ENCODE measurements around the gene YJU2. TPM values are rescaled to one million over a fixed set of nuclear protein-coding genes. Genes with fewer than 3 reads are reported as not detected.
"Not testable (repeated sequence)": the region's sequence is repeated elsewhere in the genome, so short reads cannot be mapped to it uniquely, and the experiment has no call there.

The YJU2 gene
- total RNA-seq, 1 donor from 2014 or later = 8.3 TPM

DNA sequence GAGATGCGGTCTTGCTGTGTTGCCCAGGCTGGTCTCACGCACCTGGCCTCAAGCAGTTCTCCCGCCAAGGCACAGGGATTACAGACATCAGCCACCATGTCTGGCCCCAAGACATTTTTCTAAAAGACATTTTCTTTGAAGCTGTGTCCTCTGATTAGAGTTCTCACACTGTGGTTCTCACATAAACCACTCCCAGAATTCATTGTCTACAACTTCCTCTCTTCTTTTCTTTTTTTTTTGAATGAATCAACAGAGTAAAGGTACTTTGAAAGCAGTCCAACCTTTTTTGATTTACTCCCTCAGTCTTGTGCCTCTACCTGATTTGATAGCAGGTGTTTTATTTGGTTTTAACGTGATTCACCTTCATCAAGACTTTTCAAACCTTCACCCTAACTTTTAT, 17.9 kb downstream of the YJU2 start:
- ATAC-seq = no peak
- intact Hi-C loops (cut with micrococcal nuclease) = no loop called here
- no peak for DNase-seq

DNA sequence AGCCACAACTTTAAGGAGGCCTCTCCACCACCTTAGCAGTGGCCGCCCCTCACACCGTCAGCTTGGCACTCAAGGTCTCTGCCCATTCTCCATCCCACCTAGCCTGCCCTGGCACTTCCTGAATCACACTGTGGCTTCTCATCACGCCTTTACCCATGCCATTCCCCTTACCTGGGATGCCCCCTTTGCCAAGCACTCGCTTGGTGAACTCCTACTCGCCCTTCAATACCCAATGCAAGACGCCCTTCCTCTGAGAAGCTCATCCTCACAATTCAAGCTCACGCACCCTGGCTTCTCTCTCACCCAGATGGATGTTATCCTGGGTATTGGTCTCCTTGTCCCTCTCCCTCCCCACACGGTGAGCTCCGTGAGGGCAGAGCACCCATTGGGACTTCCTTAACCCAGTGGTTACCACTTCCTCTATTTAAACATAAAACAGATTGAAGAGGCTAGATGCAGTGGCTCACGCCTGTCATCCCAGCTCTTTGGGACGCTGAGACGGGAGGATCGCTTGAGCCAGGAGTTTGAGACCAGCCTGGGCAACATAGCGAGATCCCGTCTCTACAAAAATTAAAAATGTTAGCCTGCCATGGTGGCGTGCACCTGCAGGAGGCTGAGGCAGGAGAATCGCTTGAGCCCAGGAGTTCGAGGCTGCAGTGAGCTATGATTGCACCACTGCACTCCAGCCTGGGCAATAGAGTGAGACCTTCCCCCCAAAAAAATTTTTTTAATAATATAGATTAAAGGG, 19.5 kb downstream of the YJU2 start:
- no peak for DNase-seq
- intact Hi-C loops (cut with micrococcal nuclease) = no loop called here
- ATAC-seq = no peak

DNA sequence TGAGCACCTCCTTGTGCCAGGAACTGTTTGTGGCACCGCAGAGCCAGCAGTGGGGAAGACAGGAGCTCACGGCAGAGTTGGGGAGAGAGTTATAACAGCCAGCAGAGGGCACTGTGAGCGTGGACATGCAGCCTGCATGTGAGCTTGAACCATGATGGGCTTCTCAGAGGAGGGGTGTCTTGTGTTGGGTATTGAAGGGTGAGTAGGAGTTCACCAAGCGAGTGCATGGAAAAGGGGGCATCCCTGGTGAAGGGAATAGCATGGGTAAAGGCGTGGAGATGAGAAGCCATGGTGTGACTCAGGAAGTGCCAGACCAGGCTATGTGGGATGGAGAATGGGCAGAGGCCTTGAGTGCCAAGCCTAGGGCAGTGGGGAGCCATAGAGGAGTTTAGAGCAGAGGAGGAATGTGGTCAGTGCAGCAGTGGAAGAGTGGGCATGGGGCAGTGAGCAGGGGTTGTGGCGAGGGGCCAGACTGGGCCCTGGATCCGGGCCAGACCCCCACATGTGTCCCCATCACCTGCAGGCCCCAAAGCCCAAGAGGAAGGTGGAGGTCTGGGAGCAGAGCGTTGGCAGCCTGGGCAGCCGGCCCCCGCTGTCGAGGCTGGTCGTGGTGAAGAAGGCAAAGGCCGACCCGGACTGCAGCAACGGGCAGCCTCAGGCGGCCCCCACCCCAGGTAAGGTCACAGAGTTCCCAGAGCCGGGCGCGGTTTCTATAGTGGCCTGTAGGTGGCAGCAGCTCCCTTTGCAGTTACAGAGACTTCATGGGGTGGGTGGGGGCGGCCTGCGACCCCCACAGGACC, 20.4 kb downstream of the YJU2 start:
- peak; percentile 68 for DNase-seq
- peak; percentile 73 for ATAC-seq
- intact Hi-C loops (cut with micrococcal nuclease) = no loop called here

DNA sequence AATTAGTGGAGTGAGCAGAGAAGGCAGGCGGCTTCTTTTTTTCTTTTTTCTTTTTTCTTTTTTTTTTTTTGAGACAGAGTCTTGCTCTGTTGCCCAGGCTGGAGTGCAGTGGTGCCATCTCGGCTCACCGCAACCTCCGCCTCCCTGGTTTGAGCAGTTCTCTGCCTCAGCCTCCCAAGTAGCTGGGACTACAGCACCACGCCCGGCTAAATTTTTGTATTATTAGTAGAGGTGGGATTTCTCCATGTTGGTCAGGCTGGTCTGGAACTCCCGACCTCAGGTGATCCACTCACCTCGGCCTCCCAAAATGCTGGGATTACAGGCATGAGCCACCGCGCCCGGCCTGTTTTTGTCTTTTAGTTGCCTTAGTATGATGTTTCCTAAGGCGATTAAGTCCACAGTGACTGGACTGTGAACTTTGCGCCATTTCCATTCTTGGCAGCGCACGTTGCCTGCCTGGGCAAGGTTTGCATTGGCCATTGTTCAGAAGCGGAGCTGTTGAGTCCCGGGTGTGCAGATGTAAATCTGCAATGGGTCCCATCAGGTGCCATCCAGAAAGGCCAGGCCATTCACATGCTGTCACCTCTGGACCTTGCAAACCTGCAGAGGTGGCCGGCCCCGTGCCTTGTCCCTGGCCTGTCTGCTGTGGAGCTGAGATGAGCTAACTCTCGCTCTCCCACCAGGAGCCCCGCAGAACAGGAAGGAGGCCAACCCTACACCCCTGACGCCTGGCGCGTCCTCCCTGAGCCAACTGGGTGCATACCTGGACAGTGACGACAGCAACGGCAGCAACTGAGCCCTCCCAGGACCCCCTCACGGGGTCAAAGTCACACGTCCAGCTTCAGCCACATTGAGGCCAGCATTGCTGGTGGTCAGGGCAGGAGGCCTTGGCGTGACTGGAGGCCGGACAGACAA, 21.3 kb downstream of the YJU2 start:
- DNase-seq (no peak), ATAC-seq (no peak)
- intact Hi-C loops (cut with micrococcal nuclease) = no loop called here

DNA sequence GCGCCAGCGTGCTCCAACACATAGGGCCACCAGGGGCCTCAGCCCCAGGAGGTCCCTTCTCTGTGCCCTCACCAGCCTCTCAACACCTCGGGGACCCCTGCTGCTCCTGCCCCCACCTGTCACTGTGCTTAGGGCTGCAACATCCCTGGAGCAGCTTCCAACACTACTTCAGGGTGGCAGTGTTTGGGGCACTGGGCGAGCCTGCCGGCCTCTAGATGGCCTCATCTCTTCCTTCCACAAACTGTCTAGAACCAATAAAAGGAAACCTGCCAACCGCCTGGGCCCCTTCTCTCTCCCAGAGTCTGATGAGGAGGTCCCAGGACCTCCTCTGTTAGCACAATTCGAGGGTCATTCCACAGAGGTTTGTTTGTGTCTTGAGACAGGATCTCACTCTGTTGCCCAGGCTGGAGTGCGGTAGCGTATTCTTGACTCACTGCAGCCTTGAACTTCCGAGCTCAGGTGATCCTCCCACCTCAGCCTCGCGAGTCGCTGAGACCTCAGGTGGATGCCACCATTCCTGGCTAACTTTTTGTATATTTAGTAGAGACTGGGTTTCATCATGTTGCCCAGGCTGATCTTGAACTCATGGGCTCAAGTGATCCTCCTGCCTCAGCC, 22.0 kb downstream of the YJU2 start:
- intact Hi-C loops (cut with micrococcal nuclease) = no loop called here
- no peak for DNase-seq
- no peak for ATAC-seq

DNA sequence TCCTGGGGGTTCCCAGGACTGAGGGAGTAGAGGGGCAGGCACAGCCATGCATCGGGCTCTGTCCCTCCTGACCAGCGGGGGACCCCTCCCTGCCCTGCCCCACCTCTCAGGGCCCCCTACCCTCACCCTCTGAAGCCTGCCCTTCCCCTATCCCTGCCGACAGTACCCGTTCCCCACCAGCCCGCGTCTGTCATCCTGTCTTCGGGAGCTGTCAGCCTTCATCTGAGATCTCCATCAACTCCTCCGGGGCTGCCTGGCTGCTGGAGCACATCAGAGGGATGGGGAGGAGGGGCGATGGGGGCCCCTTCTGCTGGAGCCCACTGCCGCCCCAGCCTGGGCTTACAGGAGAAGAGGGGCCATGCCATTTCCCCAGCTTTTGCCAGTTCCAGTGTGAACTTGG, 26.0 kb downstream of the YJU2 start:
- ATAC-seq (no peak), DNase-seq (no peak)
- intact Hi-C loops (cut with micrococcal nuclease) = no loop called here

DNA sequence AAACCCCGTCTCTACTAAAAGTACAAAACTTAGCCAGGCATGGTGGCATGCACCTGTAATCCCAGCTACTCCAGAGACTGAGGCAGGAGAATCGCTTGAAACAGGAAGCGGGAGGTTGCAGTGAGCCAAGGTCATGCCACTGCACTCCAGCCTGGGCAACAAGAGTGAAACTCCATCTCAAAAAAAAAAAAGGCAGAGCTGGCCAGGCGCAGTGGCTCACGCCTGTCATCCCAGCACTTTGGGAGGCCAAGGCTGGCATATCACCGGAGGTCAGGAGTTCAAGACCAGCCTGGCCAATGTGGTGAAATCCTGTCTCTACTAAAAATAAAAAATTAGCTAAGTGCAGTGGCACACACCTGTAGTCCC, 27.4 kb downstream of the YJU2 start:
- ATAC-seq; intact Hi-C loops (cut with micrococcal nuclease); DNase-seq: not testable (repeated sequence)

DNA sequence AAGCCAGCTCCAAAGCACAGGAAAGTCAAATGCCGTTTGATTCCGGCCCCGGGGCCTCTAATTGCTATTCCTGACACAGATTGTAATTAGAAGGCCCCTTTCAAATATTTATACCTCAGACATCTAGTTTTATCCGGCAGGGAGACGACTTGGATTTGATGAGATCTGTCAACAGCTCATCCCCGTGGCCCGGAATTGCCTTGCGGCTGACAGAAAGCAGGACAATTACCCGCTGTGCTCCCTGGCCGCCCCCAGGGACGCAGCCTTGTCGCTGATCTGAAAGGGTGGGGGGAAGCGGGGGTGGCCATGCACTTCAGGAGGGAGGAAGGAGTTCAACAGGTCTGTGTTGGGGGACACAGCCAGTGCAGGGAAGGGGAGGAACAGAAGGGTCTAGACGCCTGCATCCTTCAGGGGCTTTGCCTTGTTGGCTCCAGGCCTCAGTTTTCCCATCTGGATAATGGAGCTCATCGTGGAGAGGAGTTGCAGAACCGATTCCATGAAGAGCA, 30.4 kb downstream of the YJU2 start:
- intact Hi-C loops (cut with micrococcal nuclease) = no loop called here

DNA sequence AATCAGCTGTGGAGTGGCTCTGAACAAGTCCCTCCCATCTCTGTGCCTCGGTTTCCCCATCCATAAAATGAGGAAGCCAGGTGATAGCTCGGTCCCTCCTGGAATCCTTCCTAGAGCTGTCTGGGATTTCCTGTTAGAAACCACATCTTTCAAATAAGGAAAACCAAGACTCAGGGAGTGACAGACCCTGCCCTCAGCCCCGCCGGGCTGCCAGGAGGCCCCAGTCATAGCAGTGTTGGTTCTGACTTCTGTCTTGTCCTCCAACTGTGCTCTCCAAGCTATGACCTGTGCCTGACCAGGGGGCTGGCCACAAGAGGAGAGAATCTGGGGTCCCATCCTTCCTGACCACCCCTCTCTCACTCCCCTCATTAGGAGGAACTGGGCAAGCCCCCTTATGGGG, 31.1 kb downstream of the YJU2 start:
- ATAC-seq (no peak), DNase-seq (no peak)
- intact Hi-C loops (cut with micrococcal nuclease) = no loop called here

More for the DNA sequence above, 30.4 kb downstream of the YJU2 start:
- DNase-seq (no peak), ATAC-seq (no peak)

DNA sequence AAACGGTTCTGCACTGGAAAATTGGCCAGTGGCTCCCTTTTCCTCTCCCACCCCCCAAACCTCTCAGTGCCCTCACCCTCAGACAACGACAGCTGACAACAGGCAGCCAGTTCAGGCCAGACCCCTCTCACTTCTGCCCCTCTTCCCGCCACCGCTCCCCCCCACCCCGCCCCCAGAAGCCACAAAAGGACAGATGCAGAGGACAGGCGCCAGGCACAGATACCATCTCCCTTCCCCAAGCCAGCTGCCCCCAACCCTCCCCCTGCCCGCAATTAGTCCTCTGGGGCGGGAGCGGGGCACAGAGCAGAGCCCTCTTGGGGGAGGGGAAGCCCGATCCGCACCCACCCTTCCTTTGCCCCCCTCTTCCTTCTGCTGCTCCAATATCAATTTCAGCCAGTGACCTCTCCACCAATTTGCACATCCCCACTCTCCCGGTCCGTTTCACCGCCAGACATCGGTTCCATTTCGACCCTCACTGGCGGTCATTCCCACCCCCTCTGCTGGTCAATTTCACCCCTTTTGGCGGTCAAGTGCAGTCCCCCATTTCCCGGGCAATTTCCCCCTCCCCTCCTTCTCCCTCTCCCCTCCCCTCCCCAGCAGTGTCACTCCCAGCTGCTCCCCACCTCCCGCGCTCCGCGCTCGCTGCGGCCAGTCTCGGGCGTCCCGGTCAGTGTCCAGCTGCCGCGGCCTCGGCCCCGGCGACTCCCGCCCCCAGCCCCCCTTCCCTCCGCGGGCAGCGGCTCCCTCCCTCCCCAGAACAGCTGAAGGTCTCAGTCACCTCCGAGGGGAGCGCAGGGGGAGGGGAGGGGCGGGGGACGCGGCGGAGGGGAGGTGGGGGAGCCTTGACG, 31.8 kb downstream of the YJU2 start, which contains the start of gene SHD:
SHD (plus strand) TSS at position 848 of the 848 bp plus-strand sequence. CDS start 798 bp downstream, outside the sequence.
- ATAC-seq (no peak), DNase-seq (no peak)

DNA sequence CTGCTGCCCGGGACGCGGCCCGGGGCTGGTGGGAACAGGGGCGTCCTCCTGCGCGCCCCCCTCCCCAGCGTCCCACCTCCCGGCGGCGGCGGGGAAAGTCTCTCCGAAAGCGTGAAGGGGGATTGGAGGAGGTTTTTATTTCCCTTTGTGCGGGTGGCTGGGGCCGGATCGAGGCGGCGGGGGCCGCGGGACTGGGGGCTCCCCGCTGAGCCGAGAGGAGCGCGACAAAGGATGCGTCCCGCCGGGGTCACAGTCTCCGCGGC, 32.3 kb downstream of the YJU2 start:
- intact Hi-C loops (cut with micrococcal nuclease) = no loop called here

More for the DNA sequence above, 31.8 kb downstream of the YJU2 start, which contains the start of gene SHD:
- intact Hi-C loops (cut with micrococcal nuclease) = no loop called here

DNA sequence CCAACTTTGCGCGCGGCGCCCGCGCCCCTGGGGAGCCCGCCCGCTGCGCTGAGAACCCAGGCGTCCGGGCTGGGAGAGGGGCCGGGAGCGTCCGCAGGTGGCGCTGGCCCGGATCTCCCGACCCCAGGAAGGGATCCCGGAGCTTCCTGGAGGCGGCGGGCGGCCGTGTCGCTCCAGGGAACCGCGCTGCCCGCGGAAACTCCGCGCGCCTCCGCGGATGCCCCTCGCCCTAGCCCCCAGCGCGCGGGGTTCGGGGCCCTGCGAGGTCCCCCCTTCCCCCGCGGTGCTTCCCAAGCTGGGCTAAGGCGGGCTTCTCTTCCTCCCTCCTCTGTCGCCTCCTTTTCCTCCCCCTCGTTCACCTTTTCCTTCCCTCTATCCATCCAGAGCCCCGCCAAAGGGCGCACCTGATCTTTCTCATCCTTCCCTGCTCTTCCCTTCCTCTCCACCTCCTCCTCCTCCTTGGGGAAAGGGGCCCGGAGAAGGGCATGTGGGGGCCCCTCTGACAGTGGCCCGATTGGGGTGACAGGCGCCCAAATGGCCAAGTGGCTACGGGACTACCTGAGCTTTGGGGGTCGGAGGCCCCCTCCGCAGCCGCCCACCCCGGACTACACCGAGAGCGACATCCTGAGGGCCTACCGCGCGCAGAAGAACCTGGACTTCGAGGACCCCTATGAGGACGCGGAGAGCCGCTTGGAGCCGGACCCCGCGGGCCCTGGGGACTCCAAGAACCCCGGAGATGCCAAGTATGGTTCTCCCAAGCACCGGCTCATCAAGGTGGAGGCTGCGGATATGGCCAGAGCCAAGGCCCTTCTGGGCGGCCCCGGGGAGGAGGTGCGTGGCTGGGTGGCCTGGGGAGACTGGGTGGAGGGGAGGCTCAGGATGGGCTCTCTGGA, 32.9 kb downstream of the YJU2 start:
- ATAC-seq (no peak), DNase-seq (no peak)
- intact Hi-C loops (cut with micrococcal nuclease) = no loop called here

More for the DNA sequence above, 32.3 kb downstream of the YJU2 start:
- no peak for DNase-seq
- no peak for ATAC-seq

DNA sequence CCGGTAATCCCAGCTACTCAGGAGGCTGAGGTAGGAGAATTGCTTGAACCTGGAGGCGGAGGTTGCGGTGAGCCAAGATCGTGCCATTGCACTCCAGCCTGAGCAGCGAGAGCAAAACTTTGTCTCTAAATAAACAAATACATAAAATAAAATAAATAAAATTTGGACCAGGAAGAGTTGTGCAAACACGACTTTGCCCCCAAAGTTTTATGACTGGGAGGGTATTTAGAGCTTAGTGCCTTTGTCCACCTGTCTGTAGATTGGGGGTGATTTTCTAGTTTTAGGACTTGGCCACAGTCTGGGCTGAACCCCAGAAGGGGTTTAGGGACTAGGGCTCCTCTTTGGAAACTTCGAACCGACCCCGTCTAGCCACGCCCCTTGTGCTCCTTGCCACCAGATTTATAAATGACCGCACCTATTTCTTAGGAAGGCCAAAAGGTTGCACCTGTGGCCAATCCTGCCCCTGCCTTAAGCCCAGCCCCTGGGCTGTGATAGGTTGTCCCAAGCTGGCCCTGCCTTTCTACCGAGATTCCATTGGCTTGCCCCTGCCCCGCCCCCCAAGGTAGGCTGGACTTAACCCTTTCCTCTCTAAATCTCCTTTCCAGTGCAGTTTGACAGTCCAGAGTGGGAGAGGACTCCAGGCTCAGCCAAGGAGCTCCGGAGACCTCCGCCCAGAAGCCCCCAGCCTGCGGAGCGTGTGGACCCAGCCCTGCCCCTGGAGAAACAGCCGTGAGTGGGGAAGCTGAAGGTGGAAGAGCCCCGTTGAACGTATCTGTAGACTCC, 37.5 kb downstream of the YJU2 start:
- ATAC-seq = no peak
- intact Hi-C loops (cut with micrococcal nuclease) = no loop called here
- DNase-seq = no peak

DNA sequence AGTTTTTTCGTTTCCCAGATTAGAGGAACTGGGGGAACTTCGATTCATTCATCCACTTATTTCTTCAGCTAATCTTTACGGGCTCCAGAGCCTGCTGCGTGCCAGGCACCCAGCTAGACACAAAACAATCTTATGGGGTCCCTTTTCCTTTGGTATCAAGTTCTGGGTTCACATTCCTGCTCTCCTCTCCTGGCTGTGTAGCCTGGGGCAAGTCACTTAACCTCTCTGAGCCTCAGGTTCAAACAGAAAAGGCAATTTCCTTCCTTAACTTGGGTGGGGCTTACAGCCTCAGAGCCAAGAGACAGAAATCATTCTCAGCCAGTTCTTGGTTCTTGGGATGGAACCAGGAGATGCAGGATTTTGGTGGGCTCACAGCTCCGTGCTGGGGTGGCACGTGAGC, 38.1 kb downstream of the YJU2 start:
- DNase-seq (no peak), ATAC-seq (no peak)
- intact Hi-C loops (cut with micrococcal nuclease) = no loop called here

DNA sequence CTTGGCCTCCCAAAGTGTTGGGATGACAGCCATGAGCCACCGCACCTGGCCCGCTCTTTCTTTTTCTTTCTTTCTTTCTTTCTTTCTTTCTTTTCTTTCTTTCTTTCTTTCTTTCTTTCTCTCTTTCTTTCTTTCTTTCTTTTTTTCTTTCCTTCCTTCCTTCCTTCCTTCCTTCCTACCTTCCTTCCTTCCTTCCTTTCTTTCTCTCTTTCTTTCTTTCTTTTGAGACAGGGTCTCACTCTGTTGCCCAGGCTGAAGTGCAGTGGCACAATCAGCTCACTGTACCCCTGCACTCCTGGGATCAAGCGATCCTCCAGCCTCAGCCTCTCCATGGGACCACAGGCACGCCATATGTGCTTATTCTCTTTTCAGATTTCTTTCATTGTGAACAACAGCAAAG, 39.3 kb downstream of the YJU2 start:
- DNase-seq; ATAC-seq; intact Hi-C loops (cut with micrococcal nuclease): not testable (repeated sequence)

DNA sequence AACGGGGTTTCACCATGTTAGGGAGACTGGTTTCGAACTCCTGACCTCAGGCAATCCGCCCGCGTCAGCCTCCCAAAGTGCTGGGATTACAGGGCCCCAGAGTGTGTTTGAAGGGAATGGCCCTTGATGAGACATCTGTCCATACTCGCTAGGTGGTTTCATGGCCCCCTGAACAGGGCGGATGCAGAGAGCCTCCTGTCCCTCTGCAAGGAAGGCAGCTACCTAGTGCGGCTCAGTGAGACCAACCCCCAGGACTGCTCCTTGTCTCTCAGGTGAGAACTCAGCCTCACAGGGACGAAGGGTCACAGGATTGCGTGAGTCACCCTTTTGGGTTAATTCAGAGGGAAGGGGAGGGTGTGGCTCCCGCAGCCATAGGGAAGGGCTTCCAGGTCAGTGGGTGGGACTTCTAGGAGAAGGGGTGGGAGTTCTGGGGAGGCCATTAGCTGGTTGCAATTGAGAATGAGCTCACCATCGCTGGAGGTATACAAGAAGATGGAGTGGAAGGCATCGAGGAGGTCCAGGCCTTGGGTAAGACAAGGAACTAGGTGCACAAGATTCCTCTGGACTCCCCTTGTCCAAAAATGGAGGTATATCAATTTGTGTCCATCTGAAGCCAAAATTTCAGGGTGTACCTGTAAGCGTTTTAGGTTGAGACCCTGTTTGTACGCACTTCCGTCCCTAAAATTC, 41.4 kb downstream of the YJU2 start:
- intact Hi-C loops (cut with micrococcal nuclease) = no loop called here
- ATAC-seq (no peak), DNase-seq (no peak)
